22Rv1 (cell line): ENCODE data around the gene PINK1.

Experiments used
- H3K27ac ChIP-seq: fragments of 450-650 bp; 2 replicates; pipeline ENCODE4 v1.5.1; 2017
- ZFX ChIP-seq: fragments of 450-650 bp; IDR thresholded peaks from 2 replicates; pipeline ENCODE4 v1.6.1; 2017; ENCODE audit warnings: antibody characterized with exemption, borderline replicate concordance
- TF ChIP-seq, protein P1 (sequence below): fragments of 450-650 bp; IDR thresholded peaks from 2 replicates; pipeline ENCODE4 v1.5.1; 2017; ENCODE audit warnings: mild to moderate bottlenecking

The PINK1 gene

DNA sequence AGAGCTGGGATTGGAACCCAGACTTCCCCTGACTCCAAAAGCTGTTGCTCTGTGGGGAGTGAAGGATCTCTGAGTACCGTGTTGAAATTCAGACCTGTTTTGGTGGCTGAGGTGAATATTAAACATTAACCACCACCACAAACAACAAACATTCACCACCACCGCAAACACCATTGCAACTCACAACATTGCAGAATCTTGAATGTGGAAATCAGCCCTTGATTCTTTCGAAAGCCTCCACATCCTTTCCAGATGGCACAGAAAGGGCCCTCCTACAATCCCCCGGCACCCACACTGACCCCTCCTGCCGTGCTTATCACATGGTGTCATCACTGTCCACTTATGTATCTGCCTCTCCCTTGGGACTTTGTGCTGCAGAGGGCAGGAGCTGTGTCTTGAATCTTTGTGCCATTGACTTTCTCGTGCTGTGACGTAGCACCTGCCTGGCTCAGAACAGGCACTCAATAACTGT is 42.9 kb upstream of the PINK1 start:
- TF ChIP-seq, protein P1, sequence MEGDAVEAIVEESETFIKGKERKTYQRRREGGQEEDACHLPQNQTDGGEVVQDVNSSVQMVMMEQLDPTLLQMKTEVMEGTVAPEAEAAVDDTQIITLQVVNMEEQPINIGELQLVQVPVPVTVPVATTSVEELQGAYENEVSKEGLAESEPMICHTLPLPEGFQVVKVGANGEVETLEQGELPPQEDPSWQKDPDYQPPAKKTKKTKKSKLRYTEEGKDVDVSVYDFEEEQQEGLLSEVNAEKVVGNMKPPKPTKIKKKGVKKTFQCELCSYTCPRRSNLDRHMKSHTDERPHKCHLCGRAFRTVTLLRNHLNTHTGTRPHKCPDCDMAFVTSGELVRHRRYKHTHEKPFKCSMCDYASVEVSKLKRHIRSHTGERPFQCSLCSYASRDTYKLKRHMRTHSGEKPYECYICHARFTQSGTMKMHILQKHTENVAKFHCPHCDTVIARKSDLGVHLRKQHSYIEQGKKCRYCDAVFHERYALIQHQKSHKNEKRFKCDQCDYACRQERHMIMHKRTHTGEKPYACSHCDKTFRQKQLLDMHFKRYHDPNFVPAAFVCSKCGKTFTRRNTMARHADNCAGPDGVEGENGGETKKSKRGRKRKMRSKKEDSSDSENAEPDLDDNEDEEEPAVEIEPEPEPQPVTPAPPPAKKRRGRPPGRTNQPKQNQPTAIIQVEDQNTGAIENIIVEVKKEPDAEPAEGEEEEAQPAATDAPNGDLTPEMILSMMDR, result no peak
- TF ChIP-seq ZFX, result no peak
- no peak overlapping the region for H3K27ac ChIP-seq

DNA sequence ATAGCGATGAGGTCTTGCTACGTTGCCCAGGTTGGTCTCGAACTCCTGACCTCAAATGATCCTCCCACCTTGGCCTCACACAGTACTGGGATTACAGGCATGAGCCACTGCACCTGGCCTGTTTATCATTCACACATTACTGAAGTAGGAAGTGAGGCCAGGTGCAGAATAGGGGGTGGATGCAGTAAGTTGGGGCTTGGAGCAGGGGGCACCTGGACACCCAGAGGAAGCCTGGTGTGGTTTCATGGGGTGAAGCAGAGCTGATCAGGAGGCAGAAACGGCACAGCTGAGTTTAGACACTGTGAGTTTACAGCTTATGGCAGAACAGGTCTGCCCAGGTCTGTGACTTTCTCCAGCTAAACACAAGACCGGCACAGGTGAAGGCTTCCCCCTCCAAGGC is 39.5 kb upstream of the PINK1 start:
- TF ChIP-seq ZFX, result no peak
- TF ChIP-seq, protein P1, result no peak
- H3K27ac ChIP-seq, result no peak overlapping the region

DNA sequence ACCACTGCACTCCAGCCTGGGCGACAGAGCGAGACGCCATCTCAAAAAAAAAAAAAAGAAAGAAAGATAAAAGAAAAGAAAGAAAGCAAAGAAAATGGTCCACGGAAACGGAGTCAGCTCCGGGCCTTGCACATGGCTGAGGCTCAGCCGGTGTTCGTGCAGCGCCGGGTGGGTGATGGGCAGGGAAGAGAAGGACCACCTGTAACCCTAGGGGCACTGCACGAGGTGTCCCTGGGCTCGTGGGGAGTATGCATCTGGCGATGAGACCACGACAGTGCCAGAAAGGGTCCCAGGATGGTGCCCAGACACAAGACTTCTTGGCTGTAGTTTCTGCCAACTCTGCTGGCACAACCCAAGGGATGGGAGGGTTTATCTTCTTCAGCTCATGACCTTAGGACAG is 38.5 kb upstream of the PINK1 start:
- no peak for TF ChIP-seq ZFX
- TF ChIP-seq, protein P1, result no peak
- H3K27ac ChIP-seq, result no peak overlapping the region

DNA sequence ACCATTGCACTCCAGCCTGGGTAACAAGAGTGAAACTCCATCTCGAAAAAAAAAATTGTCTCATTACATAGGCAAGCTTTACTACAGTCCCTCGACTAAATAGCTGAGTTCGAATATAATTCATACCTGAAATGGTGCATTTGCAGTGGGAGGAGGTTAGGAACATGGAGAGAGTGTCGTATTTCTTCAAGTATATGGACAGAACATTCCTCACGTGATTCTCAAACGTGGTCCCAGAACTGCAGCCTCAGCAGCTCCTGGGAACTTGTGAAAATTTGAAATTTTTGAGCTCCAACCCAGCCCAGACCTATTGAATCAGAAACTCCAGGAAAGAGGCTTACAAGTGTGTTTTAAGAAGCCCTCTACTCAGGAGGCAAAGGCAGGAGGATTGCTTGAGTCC is 37.2 kb upstream of the PINK1 start:
- no peak overlapping the region for H3K27ac ChIP-seq
- TF ChIP-seq ZFX, result no peak
- TF ChIP-seq, protein P1, result no peak

DNA sequence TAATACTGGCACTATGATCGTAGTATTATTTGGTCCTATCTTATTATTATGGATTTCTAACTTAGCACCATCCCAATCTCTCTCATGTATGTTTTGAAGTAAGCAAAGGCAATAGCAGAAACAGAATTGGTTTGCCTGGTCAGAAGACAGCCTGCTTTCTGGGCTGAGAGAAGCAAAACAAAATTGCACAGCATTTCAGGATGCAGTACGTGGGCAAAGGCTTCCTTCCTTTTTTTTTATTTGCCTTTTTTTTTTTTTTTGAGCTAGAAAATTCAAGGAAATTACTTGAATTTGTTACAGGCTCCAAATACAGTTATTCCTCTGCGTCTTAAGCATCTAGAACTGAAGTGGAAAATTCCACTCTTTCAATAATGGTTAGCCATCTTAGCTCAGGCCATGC is 35.6 kb upstream of the PINK1 start:
- TF ChIP-seq ZFX, result no peak
- TF ChIP-seq, protein P1, result no peak
- H3K27ac ChIP-seq, result no peak overlapping the region

DNA sequence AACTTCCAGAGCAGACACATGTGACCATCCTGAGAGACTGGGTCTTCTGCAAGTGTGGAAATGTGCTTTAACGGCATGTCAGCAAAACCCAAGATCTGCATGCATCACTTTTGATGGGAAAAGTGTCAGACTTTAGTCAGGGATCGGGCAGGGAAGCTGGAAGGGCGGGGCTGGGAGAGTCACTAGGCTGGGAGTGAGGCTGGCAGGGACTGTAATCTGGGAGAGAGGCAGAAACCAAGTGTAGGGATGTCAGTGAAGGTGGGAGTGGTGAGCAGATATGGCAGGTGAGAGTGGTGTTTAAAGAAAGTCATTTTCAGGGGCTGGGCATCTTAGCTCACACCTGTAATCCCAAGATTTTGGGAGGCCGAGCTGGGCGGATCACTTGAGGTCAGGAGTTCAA is 33.1 kb upstream of the PINK1 start:
- TF ChIP-seq, protein P1, result no peak
- no peak for TF ChIP-seq ZFX
- no peak overlapping the region for H3K27ac ChIP-seq

DNA sequence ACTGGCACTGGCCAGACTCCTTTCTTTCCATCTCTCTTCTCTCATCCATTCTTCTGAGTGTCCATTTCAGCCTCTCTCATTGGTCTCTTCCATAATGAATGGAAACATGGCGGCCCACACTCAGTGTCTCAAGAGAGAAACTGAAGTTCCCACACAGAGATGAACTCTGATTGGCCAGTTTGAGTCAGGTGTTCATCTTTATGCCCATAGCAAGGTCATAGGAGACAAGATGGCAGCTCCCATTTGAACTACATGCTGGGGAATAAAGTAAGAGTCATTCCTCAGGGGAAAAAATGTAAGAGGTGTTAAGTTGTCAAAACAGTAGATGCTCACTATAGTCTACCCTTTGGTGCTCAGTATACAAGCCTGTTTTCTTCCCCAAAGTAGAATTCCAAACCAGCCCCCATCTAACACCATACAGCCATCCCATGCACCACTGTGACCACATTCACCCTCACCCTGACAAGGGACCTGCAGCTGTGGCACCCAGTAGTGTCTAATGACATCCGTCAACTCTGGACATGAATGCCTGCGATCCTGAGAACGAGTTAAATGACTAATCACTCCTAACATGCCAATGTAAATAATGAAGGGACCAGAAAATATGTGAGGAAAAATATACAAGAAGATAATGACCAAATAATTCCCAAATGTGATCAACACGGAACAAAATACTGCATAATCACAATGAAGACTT is 32.0 kb upstream of the PINK1 start:
- H3K27ac ChIP-seq, result no peak overlapping the region

More for the DNA sequence above, 32.0 kb upstream of the PINK1 start:
- TF ChIP-seq, protein P1, result no peak
- no peak for TF ChIP-seq ZFX
